Endothelial cell of umbilical vein (primary cell): Measurements from ENCODE around the gene CTH. TPM values are rescaled to one million over a fixed set of nuclear protein-coding genes. Genes with fewer than 3 reads are reported as not detected.

Experiments used
- BruUV-seq: library from RNA; stranded (reverse); fragments of 400-500 nt; replicated peaks from 2 replicates; lab custom pipeline; 2021; lab: Mats Ljungman, UMichigan
- CTCF ChIA-PET: fragments of 300-600, 350-600 bp; sonication (Branson Sonifier 250); formaldehyde crosslinking; loops from one replicate; lab custom pipeline; 2021; ENCODE audit warnings: antibody characterized with exemption, inconsistent platforms; lab: Charles Lee
- POLR2A ChIA-PET: fragments of 300-600, 350-600 bp; sonication (Branson Sonifier 250); formaldehyde crosslinking; loops from one replicate; lab custom pipeline; 2021; ENCODE audit warnings: antibody characterized with exemption, inconsistent platforms; lab: Charles Lee
- DNase-seq: peaks from one replicate; pipeline ENCODE4 v3.0.0-alpha.2; 2011; ENCODE audit warnings: low read depth, low spot score
- FAIRE-seq: peaks from 2 replicates; lab custom pipeline; 2011; peaks lifted over from hg19 to GRCh38; lab: Jason Lieb, UNC
- H2AFZ ChIP-seq: 2 replicates; pipeline ENCODE4 v1.6.0; 2012; ENCODE audit warnings: low read depth, low read length, control low read depth, inconsistent platforms
- H3K27ac ChIP-seq: 2 replicates; pipeline ENCODE4 v1.5.1; 2011; ENCODE audit warnings: low read depth, mild to moderate bottlenecking, control low read depth, low read length, moderate library complexity; ENCODE audit not compliant: insufficient read depth
- H3K27me3 ChIP-seq, 2 experiments: 2 replicates each; pipeline versions ENCODE4 v1.6.0 to v1.6.1; 2011; ENCODE audit warnings: low read length in 2 of 2, mixed read lengths in 1 of 2; ENCODE audit not compliant: control insufficient read depth in 2 of 2, insufficient read depth in 2 of 2
- H3K36me3 ChIP-seq, 2 experiments: 2 replicates in 1 of 2; 3 replicates in 1 of 2; pipeline ENCODE4 v1.5.1; 2011; ENCODE audit warnings: low read length in 2 of 2, mild to moderate bottlenecking in 1 of 2, moderate library complexity in 1 of 2; ENCODE audit not compliant: control insufficient read depth in 2 of 2, insufficient read depth in 2 of 2; ENCODE audit errors: extremely low read depth in 1 of 2
- H3K4me1 ChIP-seq: 3 replicates; pipeline ENCODE4 v1.5.1; 2011; ENCODE audit warnings: mild to moderate bottlenecking, low read length; ENCODE audit not compliant: control insufficient read depth, insufficient read depth; ENCODE audit errors: extremely low read depth
- H3K4me2 ChIP-seq: 2 replicates; pipeline ENCODE4 v1.6.1; 2011; ENCODE audit warnings: low read length, control low read depth, mixed read lengths; ENCODE audit not compliant: insufficient read depth
- H3K4me3 ChIP-seq, 3 experiments: fragments of 200-600 bp in 1 of 3; sonication (generic), shearing (Covaris generic) in 1 of 3; replicated peaks in 1 of 3; 2 replicates each; pipeline ENCODE4 v1.5.1; 2011 to 2016; ENCODE audit warnings: control low read depth in 3 of 3, low read length in 3 of 3, mild to moderate bottlenecking in 2 of 3, inconsistent platforms in 1 of 3, low read depth in 1 of 3, moderate library complexity in 1 of 3; ENCODE audit not compliant: insufficient read depth in 1 of 3
- H3K79me2 ChIP-seq: 2 replicates; pipeline ENCODE4 v1.6.0; 2012; ENCODE audit warnings: low read length, inconsistent platforms; ENCODE audit not compliant: control insufficient read depth, insufficient read depth
- H3K9ac ChIP-seq: replicated peaks from 2 replicates; pipeline ENCODE3; 2011; ENCODE audit warnings: low read length, control low read depth; ENCODE audit not compliant: insufficient read depth; ENCODE audit errors: extremely low read depth
- H3K9me1 ChIP-seq: replicated peaks from 3 replicates; pipeline ENCODE4 v1.6.0; 2011; ENCODE audit warnings: mild to moderate bottlenecking, low read length; ENCODE audit not compliant: control insufficient read depth, insufficient read depth; ENCODE audit errors: extremely low read depth
- H3K9me3 ChIP-seq: replicated peaks from 2 replicates; pipeline ENCODE4 v1.5.1; 2012; ENCODE audit warnings: low read length, inconsistent platforms; ENCODE audit not compliant: control insufficient read depth, insufficient read depth
- H4K20me1 ChIP-seq: replicated peaks from 2 replicates; pipeline ENCODE3; 2011; ENCODE audit warnings: mild to moderate bottlenecking, low read length; ENCODE audit not compliant: control insufficient read depth, insufficient read depth; ENCODE audit errors: extremely low read depth
- EZH2 ChIP-seq: IDR thresholded peaks from 2 replicates; pipeline ENCODE4 v1.6.1; 2012; ENCODE audit warnings: borderline replicate concordance, low read depth, mild to moderate bottlenecking, moderate library complexity, low read length, inconsistent platforms; ENCODE audit not compliant: severe bottlenecking
- FOS ChIP-seq: IDR thresholded peaks from 2 replicates; pipeline ENCODE4 v1.6.1; 2011; ENCODE audit warnings: mild to moderate bottlenecking, low read length, moderate library complexity, borderline replicate concordance; ENCODE audit not compliant: insufficient read depth
- GATA2 ChIP-seq: IDR thresholded peaks from 2 replicates; pipeline ENCODE4 v1.7.0; 2011; ENCODE audit warnings: low read depth, mild to moderate bottlenecking, moderate library complexity, mixed read lengths, low read length; ENCODE audit not compliant: insufficient read length, insufficient read depth
- JUN ChIP-seq: IDR thresholded peaks from 2 replicates; pipeline ENCODE4 v1.6.1; 2011; ENCODE audit warnings: borderline replicate concordance, low read depth; ENCODE audit not compliant: insufficient read length, insufficient read depth
- MYC ChIP-seq: IDR thresholded peaks from one replicate; pipeline ENCODE4 v1.6.1; 2011; ENCODE audit warnings: mild to moderate bottlenecking, low read depth, low read length
- POLR2A ChIP-seq: IDR thresholded peaks from 2 replicates; pipeline ENCODE4 v1.6.1; 2012; ENCODE audit warnings: low read depth, mild to moderate bottlenecking, control low read depth, low read length
- POLR2AphosphoS5 ChIP-seq: IDR thresholded peaks from 2 replicates; pipeline ENCODE4 v1.6.1; 2012; ENCODE audit warnings: low read depth, mild to moderate bottlenecking, control low read depth, low read length, moderate library complexity; ENCODE audit not compliant: insufficient read depth
- dilution Hi-C: fragments of 300-500 bp; cut with MboI; formaldehyde crosslinking; loops from one replicate; pipeline ENCODE4 v1.15.0; 2019; ENCODE audit warnings: low sequenced_read_pairs; ENCODE audit not compliant: extremely low pct_ligation_motif_present
- intact Hi-C: fragments of 100-400 bp; cut with micrococcal nuclease; formaldehyde crosslinking; loops from one replicate; pipeline ENCODE4 v1.10.0; 2022
- polyA plus RNA-seq, 4 experiments: library from polyadenylated mRNA; depleted of rRNA in 3 of 4; stranded (reverse) in 3 of 4; unstranded in 1 of 4; fragments of >200 nt; gene quantifications; 2 replicates each; pipeline versions ENCODE4 v1.2.1 to v1.2.3, GENCODE V29; 2011 to 2012; ENCODE audit warnings: missing spikeins in 1 of 4
- total RNA-seq: library from RNA; stranded (reverse); gene quantifications from 2 replicates; pipeline ENCODE4 v1.2.3, GENCODE V29; 2021
- TF ChIP-seq, protein P1 (sequence below): IDR thresholded peaks from 2 replicates; pipeline ENCODE4 v1.6.1; 2011; ENCODE audit not compliant: insufficient read depth, insufficient read length
- TF ChIP-seq, protein P2 (sequence below), 2 donors: IDR thresholded peaks; 1 replicate in 1 of 2; 2 replicates in 1 of 2; pipeline ENCODE4 v1.5.1; 2011; ENCODE audit warnings: low read length in 2 of 2, mild to moderate bottlenecking in 2 of 2, moderate library complexity in 2 of 2, control low read depth in 1 of 2, inconsistent platforms in 1 of 2, low read depth in 1 of 2; ENCODE audit not compliant: insufficient read depth in 1 of 2; ENCODE audit errors: extremely low read depth in 1 of 2

Gene CTH
- total and polyA plus RNA-seq, 2 donors (not counting 3 experiments of a cell fraction or from before 2014, with no cell fraction given): 1.7 to 2.6 TPM

DNA sequence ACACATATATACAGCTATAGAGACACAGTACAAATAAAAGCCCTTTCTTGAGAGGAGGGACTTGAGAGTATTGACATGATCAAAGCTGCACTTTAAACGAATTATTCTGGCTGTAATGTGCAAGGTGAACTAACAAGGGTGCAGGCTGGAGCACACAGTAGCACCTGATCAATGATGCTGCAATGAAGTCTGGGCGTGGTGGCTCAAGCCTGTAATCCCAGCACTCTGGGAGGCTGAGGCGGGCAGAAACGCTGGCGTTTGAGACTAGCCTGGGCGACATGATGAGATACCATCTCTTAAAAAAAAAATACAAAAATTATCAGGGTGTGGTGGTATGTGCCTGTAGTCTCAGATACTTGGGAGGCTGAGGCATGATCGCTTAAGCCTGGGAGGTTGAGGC, 14.1 kb upstream of the CTH start:
- Histone ChIP-seq H3K9me1 (no peaks in the 10 kb centered on the region), H3K4me2 (no peak overlapping the region), H3K36me3 (no peaks in the 10 kb centered on the region), H3K9ac (no peak overlapping the region), H4K20me1 (no peaks in the 10 kb centered on the region), H3K27me3 (no peaks in the 10 kb centered on the region), H2AFZ (no peak overlapping the region), H3K27ac (no peak overlapping the region), H3K79me2 (no peaks in the 10 kb centered on the region), H3K4me3 (no peak overlapping the region), H3K4me1 (no peaks in the 10 kb centered on the region), H3K9me3 (no peaks in the 10 kb centered on the region)
- intact Hi-C loops: no loop called here
- FAIRE-seq: no peak
- POLR2A ChIA-PET: no interaction called here
- TF ChIP-seq JUN: no peak
- no peak for TF ChIP-seq MYC
- TF ChIP-seq, protein P1, sequence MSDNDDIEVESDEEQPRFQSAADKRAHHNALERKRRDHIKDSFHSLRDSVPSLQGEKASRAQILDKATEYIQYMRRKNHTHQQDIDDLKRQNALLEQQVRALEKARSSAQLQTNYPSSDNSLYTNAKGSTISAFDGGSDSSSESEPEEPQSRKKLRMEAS: no peak
- TF ChIP-seq, protein P2, sequence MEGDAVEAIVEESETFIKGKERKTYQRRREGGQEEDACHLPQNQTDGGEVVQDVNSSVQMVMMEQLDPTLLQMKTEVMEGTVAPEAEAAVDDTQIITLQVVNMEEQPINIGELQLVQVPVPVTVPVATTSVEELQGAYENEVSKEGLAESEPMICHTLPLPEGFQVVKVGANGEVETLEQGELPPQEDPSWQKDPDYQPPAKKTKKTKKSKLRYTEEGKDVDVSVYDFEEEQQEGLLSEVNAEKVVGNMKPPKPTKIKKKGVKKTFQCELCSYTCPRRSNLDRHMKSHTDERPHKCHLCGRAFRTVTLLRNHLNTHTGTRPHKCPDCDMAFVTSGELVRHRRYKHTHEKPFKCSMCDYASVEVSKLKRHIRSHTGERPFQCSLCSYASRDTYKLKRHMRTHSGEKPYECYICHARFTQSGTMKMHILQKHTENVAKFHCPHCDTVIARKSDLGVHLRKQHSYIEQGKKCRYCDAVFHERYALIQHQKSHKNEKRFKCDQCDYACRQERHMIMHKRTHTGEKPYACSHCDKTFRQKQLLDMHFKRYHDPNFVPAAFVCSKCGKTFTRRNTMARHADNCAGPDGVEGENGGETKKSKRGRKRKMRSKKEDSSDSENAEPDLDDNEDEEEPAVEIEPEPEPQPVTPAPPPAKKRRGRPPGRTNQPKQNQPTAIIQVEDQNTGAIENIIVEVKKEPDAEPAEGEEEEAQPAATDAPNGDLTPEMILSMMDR (IDR thresholded peaks at IDR 0.05; ENCODE audit: extremely low read depth in 1 of 2, insufficient read depth in 1 of 2, low read depth in 1 of 2, low read length in 2 of 2): no peak
- no peak for TF ChIP-seq EZH2
- TF ChIP-seq GATA2: no peak
- TF ChIP-seq POLR2AphosphoS5: no peak
- no peak for TF ChIP-seq FOS
- no peak for TF ChIP-seq POLR2A
- DNase-seq: no peak
- BruUV-seq: no TSS peak
- dilution Hi-C loops: no loop called here
- CTCF ChIA-PET: no interaction called here
